Measurements from ENCODE around the gene GPAT3. TPM values are rescaled to one million over a fixed set of nuclear protein-coding genes. Genes with fewer than 3 reads are reported as not detected.

The GPAT3 gene
- total RNA-seq, 4 donors from 2014 or later = 2.3 to 7.3 (median 4.5) TPM

DNA sequence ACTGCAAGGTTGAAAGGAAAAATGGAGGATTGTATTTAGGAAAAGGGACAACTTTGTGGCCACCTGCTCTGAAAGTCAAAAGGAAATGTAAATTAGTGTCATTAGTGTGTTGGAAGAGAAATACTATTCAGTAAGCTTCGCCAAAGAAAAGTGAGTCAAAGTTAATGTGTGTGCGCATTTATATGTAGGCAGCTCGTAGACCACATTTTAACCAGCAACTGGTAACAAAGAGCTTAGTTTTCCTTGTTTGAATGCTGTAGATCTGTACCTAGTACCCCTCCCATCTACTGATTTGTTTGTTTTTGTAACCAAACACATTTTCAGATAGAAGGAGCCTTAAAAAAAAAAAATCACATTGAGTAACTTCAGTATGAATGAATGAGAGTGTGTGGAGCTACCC, 69.3 kb downstream of the GPAT3 start:
- no peak overlapping the region for H3K27ac ChIP-seq
- no peaks in the 10 kb centered on the region for H3K4me1 ChIP-seq
- TF ChIP-seq POLR2AphosphoS5 (IDR thresholded peaks at IDR 0.05) (no peak), CTCF (IDR thresholded peaks at IDR 0.05) (no peak)
- H3K4me3 ChIP-seq = no peak overlapping the region
- 64% methylated on average over 3 of the region's 3 CpGs for WGBS
- H3K36me3 ChIP-seq = no peaks in the 10 kb centered on the region
- no peak for DNase-seq (ENCODE audit: low spot score in 2 of 2)
- no peaks in the 10 kb centered on the region for H3K9me3 ChIP-seq
- no peaks in the 10 kb centered on the region for H3K27me3 ChIP-seq

- Histone ChIP-seq H3K27ac (no peak overlapping the region), H3K4me3 (no peak overlapping the region), H3K4me1 (no peaks in the 10 kb centered on the region), H3K36me3 (no peaks in the 10 kb centered on the region), H3K9me3 (no peaks in the 10 kb centered on the region), H3K27me3 (no peaks in the 10 kb centered on the region)
- WGBS = 66% methylated on average over 3 of the region's 3 CpGs
- DNase-seq (ENCODE audit: low spot score in 2 of 2) = no peak
- TF ChIP-seq POLR2A (IDR thresholded peaks at IDR 0.05) = no peak
- TF ChIP-seq CTCF (IDR thresholded peaks at IDR 0.05) = no peak
- TF ChIP-seq POLR2AphosphoS5 (IDR thresholded peaks at IDR 0.05) = no peak
- TF ChIP-seq EP300 (IDR thresholded peaks at IDR 0.05) = no peak
Measured at GRCh38 chr4:83605744-83606172, 69.8 kb downstream of the GPAT3 start.

GRCh38 chr4:83606460-83606859, 70.6 kb downstream of the GPAT3 start:
- Histone ChIP-seq H3K9me3 (no peaks in the 10 kb centered on the region), H3K4me1 (no peaks in the 10 kb centered on the region), H3K27ac (no peak overlapping the region), H3K4me3 (no peak overlapping the region), H3K27me3 (no peaks in the 10 kb centered on the region), H3K36me3 (no peaks in the 10 kb centered on the region)
- no peak for DNase-seq (ENCODE audit: low spot score in 2 of 2)
- TF ChIP-seq POLR2A (IDR thresholded peaks at IDR 0.05) (no peak), EP300 (IDR thresholded peaks at IDR 0.05) (no peak), POLR2AphosphoS5 (IDR thresholded peaks at IDR 0.05) (no peak), CTCF (IDR thresholded peaks at IDR 0.05) (no peak)

DNA sequence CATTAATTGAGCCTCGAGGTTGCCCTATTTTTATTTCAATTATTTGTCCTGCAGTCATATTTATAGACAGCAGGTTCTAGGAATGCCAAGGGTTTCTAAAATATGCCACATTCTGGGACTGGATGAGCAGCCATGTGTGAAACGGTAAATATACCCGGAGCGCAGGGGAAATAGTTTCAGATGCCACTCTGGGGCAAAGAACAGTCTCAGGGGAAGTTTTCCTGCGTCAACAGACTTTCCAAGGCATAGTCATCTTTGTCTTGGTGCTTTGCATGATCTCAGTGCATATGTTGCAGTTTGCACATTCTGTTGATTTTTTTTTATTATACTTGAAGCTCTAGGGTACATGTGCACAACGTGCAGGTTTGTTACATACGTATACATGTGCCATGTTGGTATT, 71.0 kb downstream of the GPAT3 start:
- TF ChIP-seq EP300 (IDR thresholded peaks at IDR 0.05) = no peak
- TF ChIP-seq CTCF (IDR thresholded peaks at IDR 0.05) = no peak
- no peak for TF ChIP-seq POLR2AphosphoS5 (IDR thresholded peaks at IDR 0.05)
- no peak for DNase-seq (ENCODE audit: low spot score in 2 of 2)
- no peaks in the 10 kb centered on the region for H3K4me1 ChIP-seq
- no peak overlapping the region for H3K27ac ChIP-seq
- no peak overlapping the region for H3K4me3 ChIP-seq
- H3K9me3 ChIP-seq = no peaks in the 10 kb centered on the region
- no peaks in the 10 kb centered on the region for H3K27me3 ChIP-seq
- WGBS = 70% methylated on average over 7 of the region's 7 CpGs
- no peaks in the 10 kb centered on the region for H3K36me3 ChIP-seq

GRCh38 chr4:83609365-83609764, 73.5 kb downstream of the GPAT3 start:
- Histone ChIP-seq H3K27me3 (no peaks in the 10 kb centered on the region), H3K36me3 (no peaks in the 10 kb centered on the region), H3K9me3 (peaks cover 6% of the 10 kb centered on the region), H3K4me1 (no peaks in the 10 kb centered on the region), H3K27ac (no peak overlapping the region), H3K4me3 (no peak overlapping the region)
- DNase-seq (ENCODE audit: low spot score in 2 of 2) = no peak
- TF ChIP-seq POLR2AphosphoS5 (IDR thresholded peaks at IDR 0.05) = no peak
- TF ChIP-seq POLR2A (IDR thresholded peaks at IDR 0.05) = no peak
- TF ChIP-seq CTCF (IDR thresholded peaks at IDR 0.05) = no peak
- no peak for TF ChIP-seq EP300 (IDR thresholded peaks at IDR 0.05)
